KG1 (cell line): ENCODE results near the gene ABCB11.

Source experiments
- DNase-seq: peaks from one replicate; lab custom pipeline; 2025; lab: John Stamatoyannopoulos, UW

The ABCB11 gene

GRCh38 chr2:169007941-169008340 lies 23.2 kb downstream of the ABCB11 start:
- DNase-seq, result no peak

DNA sequence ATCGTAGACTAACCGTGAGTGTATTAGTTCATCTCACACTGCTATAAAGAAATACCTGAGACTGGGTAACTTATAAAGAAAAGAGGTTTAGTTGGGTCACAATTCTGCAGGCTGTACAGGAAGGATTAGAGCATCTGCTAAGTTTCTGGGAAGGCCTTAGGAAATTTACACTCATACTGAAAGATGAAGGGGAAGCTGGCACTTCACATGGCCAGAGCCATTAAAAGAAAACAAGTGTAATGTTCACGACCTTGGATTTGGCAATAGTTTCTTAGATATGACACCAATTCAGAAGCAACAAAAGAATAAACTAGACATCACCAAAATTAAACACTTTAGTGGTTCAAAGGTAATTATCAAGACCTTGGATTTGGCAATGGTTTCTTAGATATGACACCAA lies 23.8 kb downstream of the ABCB11 start:
- no peak for DNase-seq

DNA sequence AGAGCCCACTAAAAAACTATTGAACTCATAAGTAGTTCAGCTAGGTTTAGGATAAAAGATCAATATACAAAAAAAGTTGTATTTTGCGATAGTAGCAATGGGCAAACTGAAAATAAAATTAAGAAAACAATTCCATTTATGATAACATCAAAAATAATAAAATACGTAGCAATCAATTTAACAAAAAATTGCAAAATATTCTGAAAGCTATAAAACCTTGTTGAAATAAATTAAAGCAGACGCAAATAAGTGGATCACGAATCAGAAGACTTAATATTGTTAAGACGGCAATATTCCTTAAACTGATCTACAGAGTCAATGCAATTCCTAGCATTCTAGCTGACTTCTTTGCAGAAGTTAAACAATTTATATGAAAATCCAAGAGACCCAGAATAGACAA lies 24.5 kb downstream of the ABCB11 start:
- DNase-seq, result no peak

- no peak for DNase-seq
Observed at GRCh38 chr2:169005994-169006393, 25.1 kb downstream of the ABCB11 start.

GRCh38 chr2:169005080-169005598 lies 26.0 kb downstream of the ABCB11 start:
- no peak for DNase-seq

GRCh38 chr2:169002161-169002738 lies 28.9 kb downstream of the ABCB11 start:
- no peak for DNase-seq

GRCh38 chr2:169001116-169001815 lies 29.9 kb downstream of the ABCB11 start:
- no peak for DNase-seq

DNA sequence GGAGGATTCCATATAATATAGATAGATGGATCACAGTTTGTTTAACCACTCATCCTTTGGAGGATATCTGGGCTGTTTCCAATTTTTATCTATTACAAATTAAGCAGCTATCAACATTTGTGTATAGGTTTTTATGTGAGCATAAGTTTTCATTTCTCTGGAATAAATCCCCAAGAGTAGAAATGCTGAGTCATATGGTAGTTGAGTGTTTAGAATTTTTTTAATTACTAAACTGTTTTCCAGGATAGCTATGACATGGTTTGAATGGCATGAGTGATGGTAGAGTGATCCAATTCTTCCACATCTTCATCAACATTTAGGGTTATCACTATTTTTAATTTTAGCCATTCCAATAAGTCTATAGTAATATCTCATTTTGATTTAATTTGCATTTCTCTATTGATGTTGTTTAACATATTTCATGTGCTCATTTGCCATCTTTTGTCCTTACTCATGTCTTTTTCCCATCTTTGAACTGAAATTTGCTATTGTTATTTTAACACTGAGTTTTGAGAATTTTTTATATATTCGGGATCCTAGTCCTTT lies 31.4 kb downstream of the ABCB11 start:
- no peak for DNase-seq

GRCh38 chr2:168998609-168999211 lies 32.4 kb downstream of the ABCB11 start:
- no peak for DNase-seq

GRCh38 chr2:168997794-168998193 lies 33.3 kb downstream of the ABCB11 start:
- DNase-seq, result no peak

DNA sequence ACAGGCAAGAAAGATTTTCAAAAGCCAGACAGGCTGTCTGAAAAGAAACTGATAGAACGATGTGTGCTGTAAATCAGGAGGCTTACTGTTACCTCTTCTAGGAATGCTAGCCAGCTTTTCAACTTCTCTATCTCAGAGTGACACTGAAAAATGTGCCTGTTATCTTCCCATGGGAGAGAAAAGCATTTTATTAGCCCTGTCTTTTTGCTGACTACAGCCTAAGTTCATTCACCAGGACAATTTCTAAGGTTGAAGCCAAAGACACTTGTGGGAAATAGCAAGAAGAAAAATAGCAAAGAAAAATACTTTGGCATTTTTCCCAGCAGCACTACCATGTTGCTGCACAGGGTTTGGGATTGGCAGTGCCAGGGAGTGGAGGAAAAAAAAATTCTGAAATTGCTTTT lies 34.0 kb downstream of the ABCB11 start:
- no peak for DNase-seq

DNA sequence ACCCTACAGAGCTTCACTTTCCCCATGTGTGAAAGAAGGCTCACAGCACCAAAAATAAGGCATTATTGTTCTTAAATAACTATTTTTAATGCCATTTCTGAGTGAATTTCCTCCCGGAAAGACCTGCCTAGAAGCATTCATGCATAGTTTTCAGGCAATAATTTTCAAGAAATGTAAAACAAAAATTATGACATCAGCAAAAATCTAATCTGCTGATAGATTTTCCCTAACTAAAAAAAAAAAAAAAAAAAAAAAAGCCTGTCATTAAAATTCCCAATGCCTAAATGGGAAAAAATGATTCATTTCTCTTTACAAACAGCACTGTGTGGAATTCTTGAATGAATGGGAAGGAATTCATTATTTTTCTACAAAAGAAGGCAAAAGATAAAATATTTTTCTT lies 35.4 kb downstream of the ABCB11 start:
- DNase-seq, result no peak

- DNase-seq, result no peak
Observed at GRCh38 chr2:168993538-168993937, 37.6 kb downstream of the ABCB11 start.

GRCh38 chr2:168992591-168993349 lies 38.4 kb downstream of the ABCB11 start:
- no peak for DNase-seq

DNA sequence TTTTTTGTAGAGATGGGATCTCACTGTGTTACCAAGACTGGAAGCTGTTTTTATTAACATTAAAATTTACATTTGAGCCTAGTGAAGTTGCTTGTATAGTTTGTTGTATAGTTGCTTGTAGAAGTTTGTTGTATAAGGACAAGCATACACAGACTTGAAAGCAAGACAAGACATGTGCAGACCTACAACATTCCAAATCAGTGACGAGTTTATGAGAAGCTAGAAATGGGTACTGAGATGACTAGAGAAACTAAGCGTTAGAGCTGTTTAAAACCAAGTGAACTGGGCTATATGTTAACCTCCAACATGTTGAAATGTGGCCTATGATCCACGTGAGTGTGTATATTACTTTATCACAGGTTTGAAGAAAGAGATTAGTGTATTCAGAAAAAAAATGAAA lies 39.1 kb downstream of the ABCB11 start:
- DNase-seq, result no peak

- no peak for DNase-seq
Observed at GRCh38 chr2:168988755-168989154, 42.4 kb downstream of the ABCB11 start.

DNA sequence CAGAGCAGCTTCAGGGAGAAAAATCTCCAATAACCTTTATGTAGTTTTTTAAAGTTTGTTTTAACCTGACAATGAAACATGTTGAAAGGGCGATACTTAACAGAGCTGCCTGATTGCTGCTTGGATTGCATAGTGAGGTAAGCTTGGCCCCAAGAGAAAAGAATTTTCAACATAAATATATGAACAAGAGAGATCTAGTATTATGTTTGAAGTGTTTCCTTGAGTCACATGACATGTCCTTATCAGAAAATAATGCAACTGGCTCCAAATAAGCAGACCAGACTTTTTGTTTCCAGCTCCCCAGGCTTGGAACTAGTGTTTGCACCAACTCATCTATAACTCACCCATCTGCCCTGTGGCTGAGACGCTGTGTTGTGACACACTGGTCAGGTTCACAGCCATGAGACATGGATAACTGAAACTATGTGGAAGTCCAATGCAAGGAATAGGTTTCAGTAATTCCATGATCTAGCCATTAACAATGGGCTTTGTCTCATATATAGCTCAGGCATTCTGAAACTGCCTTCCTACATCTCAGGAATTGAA lies 44.7 kb downstream of the ABCB11 start:
- DNase-seq, result no peak

DNA sequence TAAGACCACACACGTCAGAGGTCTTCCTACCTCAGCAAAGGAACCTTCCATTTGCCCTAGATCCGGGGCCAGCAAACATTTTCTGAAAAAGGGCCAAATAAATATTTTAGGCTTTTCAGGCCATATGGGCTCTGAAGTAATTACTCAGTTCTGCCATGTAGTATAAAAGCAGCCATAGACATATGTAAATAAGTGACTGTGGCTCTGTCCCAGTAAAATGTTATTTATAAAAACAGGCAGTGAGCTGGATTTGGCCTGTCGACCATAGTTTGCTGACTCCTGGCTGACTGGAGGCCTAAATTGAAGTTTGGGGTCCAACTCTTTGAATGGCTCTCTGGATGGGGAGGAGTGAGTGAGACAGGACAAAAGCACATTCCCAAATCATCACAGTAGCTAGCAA lies 49.5 kb downstream of the ABCB11 start:
- DNase-seq, result no peak

- DNase-seq, result no peak
Observed at GRCh38 chr2:168978461-168978861, 52.7 kb downstream of the ABCB11 start.

DNA sequence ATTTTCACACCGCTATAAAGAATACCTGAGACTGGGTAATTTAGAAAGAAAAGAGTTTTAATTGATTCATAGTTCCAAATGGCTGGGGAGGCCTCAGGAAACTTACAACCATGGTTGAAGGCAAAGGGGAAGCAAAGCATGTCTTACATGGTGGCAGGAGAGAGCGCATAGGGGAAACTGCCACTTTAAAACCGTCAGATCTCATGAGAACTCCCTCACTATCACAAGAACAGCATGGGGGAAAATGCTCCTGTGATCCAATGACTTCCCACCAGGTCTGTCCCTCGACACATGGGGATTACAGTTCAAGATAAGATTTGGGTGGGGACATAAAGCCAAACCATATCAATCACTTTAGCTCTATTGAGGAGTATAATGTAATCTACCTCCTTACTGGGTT lies 53.5 kb downstream of the ABCB11 start:
- DNase-seq, result no peak

- DNase-seq, result no peak
Observed at GRCh38 chr2:168976034-168976654, 55.0 kb downstream of the ABCB11 start.

- no peak for DNase-seq
Observed at GRCh38 chr2:168974428-168974827, 56.7 kb downstream of the ABCB11 start.
